ENCODE data around the gene VPS8.

GRCh38 chr3:184868477-184868876 lies 56.5 kb downstream of the VPS8 start:
- TF ChIP-seq CTCF (IDR thresholded peaks at IDR 0.05) (no peak), ZNF302 (CRISPR knock-in tag; IDR thresholded peaks at IDR 0.05) (no peak), POLR2A (IDR thresholded peaks at IDR 0.05; ENCODE audit: low read length) (no peak), MYC (IDR thresholded peaks at IDR 0.05; ENCODE audit: borderline replicate concordance, low read length) (no peak), RAD21 (conservative IDR thresholded peaks at IDR 0.05 in 1 of 2, IDR thresholded peaks at IDR 0.05 in 1 of 2) (no peak), CHD2 (IDR thresholded peaks at IDR 0.05; ENCODE audit: low read length, partially characterized antibody) (no peak), ZFP36 (IDR thresholded peaks at IDR 0.05; ENCODE audit: borderline replicate concordance, partially characterized antibody) (no peak), ZSCAN20 (CRISPR knock-in tag; IDR thresholded peaks at IDR 0.05) (no peak), MAX (IDR thresholded peaks at IDR 0.05) (no peak)

All from A549 (cell line).